Upper lobe of right lung (tissue), 1 donor: ENCODE measurements around the gene CDH4. TPM values are rescaled to one million over a fixed set of nuclear protein-coding genes. Genes with fewer than 3 reads are reported as not detected.
A peak's percentile ranks its signal among the peaks of the same experiment; 100 is the strongest.

Source experiments
- ATAC-seq: fragments of 200-7000 bp; cut with Tn5 transposase; one replicate; pipeline ENCODE4 v1.9.1; 2020; ENCODE audit warnings: mild to moderate bottlenecking, moderate library complexity
- DNase-seq: peaks from one replicate; pipeline ENCODE4 v3.0.0-alpha.2; 2020
- H3K27ac ChIP-seq: fragments of 200-600 bp; one replicate; pipeline ENCODE4 v1.8.0; 2022
- H3K27me3 ChIP-seq: fragments of 200-600 bp; one replicate; pipeline ENCODE4 v1.8.0; 2022; ENCODE audit warnings: mild to moderate bottlenecking
- H3K36me3 ChIP-seq: fragments of 200-600 bp; one replicate; pipeline ENCODE4 v1.8.0; 2022
- H3K4me1 ChIP-seq: fragments of 200-600 bp; one replicate; pipeline ENCODE4 v1.8.0; 2022
- H3K4me3 ChIP-seq: fragments of 200-600 bp; one replicate; pipeline ENCODE4 v1.8.0; 2022; ENCODE audit warnings: mild to moderate bottlenecking
- H3K9me3 ChIP-seq: fragments of 200-600 bp; one replicate; pipeline ENCODE4 v1.8.0; 2022
- CTCF ChIP-seq: fragments of 200-600 bp; IDR thresholded peaks from one replicate; pipeline ENCODE4 v1.8.0; 2022; ENCODE audit warnings: antibody characterized with exemption
- intact Hi-C: fragments of 100-400 bp; cut with DNase I; formaldehyde crosslinking; loops from one replicate; pipeline ENCODE4 v1.11.0; 2022
- total RNA-seq: library from RNA; stranded (reverse); fragmentation: NEBNext Ultra II Directional; extraction: Animal tissue kit (Norgen Biotek cat#: 25700); gene quantifications from one replicate; pipeline ENCODE4 v1.2.1, GENCODE V29; 2021
- donor health status: DM: no; HTN: yes; CAD: no; lungs with severe emphysema.

CDH4 gene
- total RNA-seq, 1 donor from 2014 or later: 0.23 TPM

GRCh38 chr20:61674121-61674520 is 422.1 kb downstream of the CDH4 start:
- TF ChIP-seq CTCF: no peak
- Histone ChIP-seq H3K27me3 (no peaks in the 10 kb centered on the region), H3K4me1 (no peaks in the 10 kb centered on the region), H3K27ac (no peak overlapping the region), H3K36me3 (no peaks in the 10 kb centered on the region), H3K4me3 (no peak overlapping the region), H3K9me3 (no peaks in the 10 kb centered on the region)
- ATAC-seq (no peak), DNase-seq (no peak)
- intact Hi-C loops: no loop called here

- intact Hi-C loops: no loop called here
- Histone ChIP-seq H3K4me3 (no peak overlapping the region), H3K27me3 (no peaks in the 10 kb centered on the region), H3K36me3 (no peaks in the 10 kb centered on the region), H3K9me3 (no peaks in the 10 kb centered on the region), H3K27ac (no peak overlapping the region), H3K4me1 (no peaks in the 10 kb centered on the region)
- TF ChIP-seq CTCF: no peak
- ATAC-seq (no peak), DNase-seq (no peak)
Measured at GRCh38 chr20:61674688-61675087, 422.6 kb downstream of the CDH4 start.

- H3K36me3 ChIP-seq: no peaks in the 10 kb centered on the region
- intact Hi-C loops: no loop called here
- no peaks in the 10 kb centered on the region for H3K4me1 ChIP-seq
- H3K27me3 ChIP-seq: no peaks in the 10 kb centered on the region
- no peaks in the 10 kb centered on the region for H3K9me3 ChIP-seq
- H3K4me3 ChIP-seq: no peak overlapping the region
- DNase-seq: no peak
- no peak overlapping the region for H3K27ac ChIP-seq
- no peak for ATAC-seq
- TF ChIP-seq CTCF: no peak
Measured at GRCh38 chr20:61677928-61678327, 425.9 kb downstream of the CDH4 start.

DNA sequence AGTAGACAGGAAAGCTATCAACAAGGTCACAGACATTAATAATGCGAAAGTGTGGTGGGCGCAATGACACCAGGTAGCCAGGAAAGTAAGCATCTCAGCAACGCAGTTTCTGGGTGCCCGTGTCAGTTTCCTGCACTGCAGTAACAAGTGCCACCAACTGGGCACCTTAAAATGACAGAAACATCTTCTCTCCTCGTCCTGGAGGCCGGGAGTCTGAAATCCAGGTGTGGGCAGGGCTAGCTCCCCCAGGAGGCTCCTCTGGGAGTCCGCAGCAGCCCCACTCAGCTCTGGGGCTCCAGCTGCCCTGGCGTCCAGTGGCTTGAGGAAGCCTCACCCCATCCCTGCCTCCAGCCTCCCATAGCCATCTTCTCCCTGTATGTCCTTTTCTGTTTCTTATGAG is 426.4 kb downstream of the CDH4 start:
- no peak overlapping the region for H3K4me3 ChIP-seq
- ATAC-seq (no peak), DNase-seq (no peak)
- no peaks in the 10 kb centered on the region for H3K9me3 ChIP-seq
- H3K27ac ChIP-seq: no peak overlapping the region
- TF ChIP-seq CTCF: no peak
- H3K27me3 ChIP-seq: no peaks in the 10 kb centered on the region
- H3K36me3 ChIP-seq: no peaks in the 10 kb centered on the region
- intact Hi-C loops: no loop called here
- H3K4me1 ChIP-seq: no peaks in the 10 kb centered on the region

- Histone ChIP-seq H3K4me3 (no peak overlapping the region), H3K27me3 (no peaks in the 10 kb centered on the region), H3K27ac (no peak overlapping the region), H3K9me3 (no peaks in the 10 kb centered on the region), H3K4me1 (no peaks in the 10 kb centered on the region), H3K36me3 (no peaks in the 10 kb centered on the region)
- TF ChIP-seq CTCF: no peak
- intact Hi-C loops: no loop called here
- DNase-seq (no peak), ATAC-seq (no peak)
Measured at GRCh38 chr20:61679473-61679872, 427.4 kb downstream of the CDH4 start.

DNA sequence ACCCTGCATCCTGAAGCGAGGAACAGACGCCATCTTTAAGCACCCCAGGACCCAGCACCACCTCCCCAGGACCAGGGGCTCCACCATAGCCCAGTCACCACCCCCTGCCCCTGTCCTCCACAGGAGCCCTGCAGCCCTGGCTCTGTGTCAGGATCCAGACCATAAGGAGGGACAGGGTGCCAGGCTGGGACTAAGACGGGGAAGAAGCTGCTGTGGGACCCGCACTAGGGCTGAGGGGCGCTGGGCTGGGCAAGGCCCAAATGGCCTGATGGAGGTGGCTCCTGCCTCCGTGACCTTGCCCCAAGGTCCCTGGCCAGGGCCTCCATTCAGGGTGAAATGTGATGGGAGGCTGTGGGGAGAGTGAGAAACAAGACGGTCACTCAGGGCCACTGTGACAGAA is 428.0 kb downstream of the CDH4 start:
- no peak for DNase-seq
- TF ChIP-seq CTCF: no peak
- Histone ChIP-seq H3K4me3 (no peak overlapping the region), H3K27ac (no peak overlapping the region), H3K4me1 (no peaks in the 10 kb centered on the region), H3K36me3 (no peaks in the 10 kb centered on the region), H3K27me3 (no peaks in the 10 kb centered on the region), H3K9me3 (no peaks in the 10 kb centered on the region)
- intact Hi-C loops: no loop called here
- peak; percentile 7 for ATAC-seq
